Measurements from ENCODE around the gene CNTNAP2. TPM values are rescaled to one million over a fixed set of nuclear protein-coding genes. Genes with fewer than 3 reads are reported as not detected.

Gene CNTNAP2
- total and polyA plus RNA-seq, 2 of the 4 experiments (the other 2 are of a cell fraction): not detected

GRCh38 chr7:146401939-146402338 lies 285.3 kb downstream of the CNTNAP2 start:
- H3K4me2 ChIP-seq (ENCODE audit: low read depth, low read length): no peak overlapping the region
- no peak overlapping the region for H3K4me3 ChIP-seq (ENCODE audit: insufficient read depth, low read depth, low read length)
- ATAC-seq (ENCODE audit: low read depth) (no peak), DNase-seq (no peak)
- ChIA-PET CTCF (interaction anchor here (0.8 kb wide), 1 partner anchor 12 kb away, joined by 4 read pairs; no protein-coding TSS in a partner anchor), POLR2A (ENCODE audit: unreplicated experiment) (no interaction called here)
- H2BK5ac ChIP-seq (ENCODE audit: low read depth, low read length, poor library complexity, severe bottlenecking): no peak overlapping the region
- no CpG with 5 or more reads among the region's 3 CpGs for WGBS, 2 experiments (ENCODE audit: extremely low coverage in 2 of 2, insufficient read length in 1 of 2)
- no peak overlapping the region for H3K18ac ChIP-seq (ENCODE audit: low read depth, low read length)
- H4K8ac ChIP-seq (ENCODE audit: low read depth in 2 of 2, low read length in 2 of 2): no peak overlapping the region
- H3K9ac ChIP-seq (ENCODE audit: low read depth, low read length): no peak overlapping the region
- no peaks in the 10 kb centered on the region for H3K79me1 ChIP-seq (ENCODE audit: low read depth in 1 of 2, low read length in 2 of 2)
- no peak overlapping the region for H3K4ac ChIP-seq (ENCODE audit: low read depth, low read length)
- H2BK15ac ChIP-seq (ENCODE audit: low read depth, low read length): no peak overlapping the region
- H4K5ac ChIP-seq (ENCODE audit: low read depth, low read length): no peak overlapping the region
- in situ Hi-C loops (cut with MboI; ENCODE audit: low sequenced_read_pairs) (no loop called here), dilution Hi-C loops (cut with HindIII; ENCODE audit: low sequenced_read_pairs, unreplicated experiment) (no loop called here), intact Hi-C loops (cut with micrococcal nuclease) (no loop called here)
- no peak overlapping the region for H2BK20ac ChIP-seq (ENCODE audit: low read depth, low read length)
- no peaks in the 10 kb centered on the region for H4K20me1 ChIP-seq (ENCODE audit: insufficient read depth, low read length)
- H3K14ac ChIP-seq (replicated peaks; ENCODE audit: low read depth, low read length): no peak overlapping the region
- peaks cover 5% of the 10 kb centered on the region; the same call in 1 of the 2 replicates for H3K9me3 ChIP-seq (ENCODE audit: control insufficient read depth, insufficient read depth, low read length)
- no peak overlapping the region for H2BK120ac ChIP-seq (ENCODE audit: low read depth, low read length)
- H3K4me1 ChIP-seq (ENCODE audit: control insufficient read depth, insufficient read depth, low read length): no peaks in the 10 kb centered on the region
- H2AK5ac ChIP-seq (ENCODE audit: low read depth, low read length): no peak overlapping the region
- H2AFZ ChIP-seq (replicated peaks; ENCODE audit: low read length, poor library complexity): no peak overlapping the region
- H3K9me1 ChIP-seq (ENCODE audit: insufficient read depth, low read length): no peaks in the 10 kb centered on the region
- no peak for TF ChIP-seq BHLHE40 (IDR thresholded peaks at IDR 0.05; ENCODE audit: low read depth, low read length)
- no peak for TF ChIP-seq MAZ (IDR thresholded peaks at IDR 0.05; ENCODE audit: borderline replicate concordance, low read depth, low read length)
- no peak for TF ChIP-seq NFE2L2 (IDR thresholded peaks at IDR 0.05; ENCODE audit: low read depth, low read length)
- TF ChIP-seq RCOR1 (IDR thresholded peaks at IDR 0.05; ENCODE audit: insufficient replicate concordance, low read length): no peak
- TF ChIP-seq CEBPB (IDR thresholded peaks at IDR 0.05; ENCODE audit: low read depth, low read length): peak; percentile 68
- TF ChIP-seq SMC3 (IDR thresholded peaks at IDR 0.05; ENCODE audit: low read depth, low read length): no peak
- TF ChIP-seq RFX5 (IDR thresholded peaks at IDR 0.05; ENCODE audit: low read depth, low read length): no peak
- no peaks in the 10 kb centered on the region for H3K36me3 ChIP-seq (ENCODE audit: control insufficient read depth, insufficient read depth, low read length)
- H4K91ac ChIP-seq (ENCODE audit: insufficient read depth, low read depth, low read length): no peak overlapping the region
- BruUV-seq (replicated peaks): no TSS peak
- H3K27me3 ChIP-seq (ENCODE audit: control insufficient read depth, insufficient read depth, low read length): no peaks in the 10 kb centered on the region
- no peak overlapping the region for H3K27ac ChIP-seq (ENCODE audit: insufficient read depth, low read length)
- H3K56ac ChIP-seq (ENCODE audit: extremely low read depth, insufficient read depth, low read length): no peak overlapping the region
- H3K23ac ChIP-seq (ENCODE audit: low read depth, low read length): no peak overlapping the region
- H2AK9ac ChIP-seq (replicated peaks; ENCODE audit: low read depth, low read length, poor library complexity): no peak overlapping the region
